Lower leg skin (tissue), 4 donors: Measurements from ENCODE around the gene SMCO4. TPM values are rescaled to one million over a fixed set of nuclear protein-coding genes. Genes with fewer than 3 reads are reported as not detected.

Source experiments
- DNase-seq, 2 donors: peaks; one replicate each; pipeline ENCODE4 v3.0.0-alpha.2; 2019; ENCODE audit warnings: low spot score in 2 of 2
- H3K4me3 ChIP-seq: fragments of 200-600 bp; sonication (generic); 2 replicates; pipeline ENCODE4 v1.5.1; 2017; ENCODE audit warnings: mild to moderate bottlenecking, low read depth; ENCODE audit not compliant: poor library complexity, severe bottlenecking
- CTCF ChIP-seq, 3 donors: fragments of 450-650 bp; IDR thresholded peaks; one replicate each; pipeline ENCODE4 v1.5.1; 2016; ENCODE audit warnings: antibody characterized with exemption in 3 of 3, mild to moderate bottlenecking in 3 of 3, moderate library complexity in 2 of 3
- POLR2A ChIP-seq, 2 donors: fragments of 450-650 bp; IDR thresholded peaks; one replicate each; pipeline ENCODE4 v1.6.1; 2016 to 2017; ENCODE audit warnings: antibody characterized with exemption in 2 of 2, mild to moderate bottlenecking in 1 of 2, moderate library complexity in 1 of 2
- WGBS, 2 donors: methylation state at CpG; one replicate each; pipeline ENCODE4 v1.1.5; 2018; 5-methylcytosine and 5-hydroxymethylcytosine counted together
- intact Hi-C: fragments of 100-400 bp; cut with DNase I; formaldehyde crosslinking; loops from one replicate; pipeline ENCODE4 v1.15.0; 2023; ENCODE audit warnings: low total_unique reads
- total RNA-seq, 4 donors: library from RNA; depleted of rRNA; stranded (reverse); fragments of >200 nt; gene quantifications; one replicate each; pipeline ENCODE4 v1.1.0, GENCODE V29; 2016

SMCO4 gene
- total RNA-seq, 4 donors from 2014 or later: 8.2 to 30.4 (median 15.3) TPM

DNA sequence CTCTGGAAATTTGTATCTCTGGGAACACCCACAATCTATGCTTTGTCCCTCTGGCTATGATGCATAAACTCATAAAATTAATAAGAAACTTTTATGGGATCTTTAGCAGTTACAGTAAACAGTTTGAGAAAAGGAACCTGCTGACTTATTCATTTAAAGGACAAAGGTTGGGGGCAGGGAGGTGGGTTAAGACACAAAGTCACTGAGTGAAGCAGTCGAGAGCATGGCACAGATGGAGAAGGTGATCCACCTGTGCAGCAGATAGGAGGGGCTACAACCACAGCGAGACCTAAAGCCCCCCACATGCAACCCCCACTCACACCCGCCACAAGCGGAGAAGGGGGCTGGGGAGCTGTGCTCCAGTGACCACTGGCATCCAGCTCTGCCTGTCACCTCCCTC, 45.0 kb downstream of the SMCO4 start:
- intact Hi-C loops: no loop called here
- no peak for DNase-seq
- H3K4me3 ChIP-seq: no peak overlapping the region
- TF ChIP-seq CTCF (IDR thresholded peaks at IDR 0.05) (no peak), POLR2A (IDR thresholded peaks at IDR 0.05) (no peak)
- WGBS, 2 donors: 77 to 92% methylated on average over 4 of the region's 4 CpGs

DNA sequence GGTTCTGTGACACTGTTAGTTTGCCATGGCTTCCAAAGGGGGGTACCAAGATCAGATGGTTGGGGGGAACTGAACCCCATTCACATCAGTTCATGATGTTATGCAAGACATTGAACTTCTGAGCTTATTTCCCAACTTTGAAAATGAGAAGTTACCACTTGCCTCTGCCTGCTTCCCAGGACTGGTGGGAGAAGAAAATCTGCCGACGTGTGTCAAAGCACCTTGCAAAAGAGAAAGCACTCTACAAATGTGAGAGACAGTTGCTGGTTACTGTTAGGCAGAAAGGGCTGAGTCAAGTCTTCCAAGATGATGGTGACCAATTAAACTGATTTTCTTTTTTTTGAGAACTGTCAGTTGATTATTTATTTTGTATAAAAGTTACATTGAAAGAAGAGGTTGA, 45.6 kb downstream of the SMCO4 start:
- WGBS, 2 donors: 78 to 82% methylated on average over 2 of the region's 2 CpGs
- H3K4me3 ChIP-seq: no peak overlapping the region
- intact Hi-C loops: no loop called here
- no peak for TF ChIP-seq CTCF (IDR thresholded peaks at IDR 0.05)
- DNase-seq: peak in 1 of 2 donors; percentile 18

DNA sequence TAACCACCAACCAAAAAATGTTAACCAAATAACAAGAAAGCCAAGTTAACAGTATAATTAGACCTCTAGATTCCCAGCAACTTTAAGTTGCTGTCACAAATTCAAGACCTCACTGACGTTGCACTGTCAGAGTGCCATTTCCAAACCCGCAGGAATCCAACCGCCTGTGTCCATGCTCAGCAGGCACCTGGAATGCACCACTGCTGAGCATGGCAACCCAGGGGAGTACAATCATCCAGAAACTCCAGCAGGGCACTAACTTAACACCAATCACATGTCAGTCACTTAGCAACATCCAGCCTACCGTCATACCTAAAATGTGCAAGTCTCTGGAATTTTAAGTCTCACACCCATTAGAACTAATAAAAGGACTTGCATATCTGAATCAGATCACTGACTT, 48.8 kb downstream of the SMCO4 start:
- intact Hi-C loops: no loop called here
- 69 to 82% methylated on average over 4 of the region's 4 CpGs for whole genome bisulfite sequencing, 2 donors

DNA sequence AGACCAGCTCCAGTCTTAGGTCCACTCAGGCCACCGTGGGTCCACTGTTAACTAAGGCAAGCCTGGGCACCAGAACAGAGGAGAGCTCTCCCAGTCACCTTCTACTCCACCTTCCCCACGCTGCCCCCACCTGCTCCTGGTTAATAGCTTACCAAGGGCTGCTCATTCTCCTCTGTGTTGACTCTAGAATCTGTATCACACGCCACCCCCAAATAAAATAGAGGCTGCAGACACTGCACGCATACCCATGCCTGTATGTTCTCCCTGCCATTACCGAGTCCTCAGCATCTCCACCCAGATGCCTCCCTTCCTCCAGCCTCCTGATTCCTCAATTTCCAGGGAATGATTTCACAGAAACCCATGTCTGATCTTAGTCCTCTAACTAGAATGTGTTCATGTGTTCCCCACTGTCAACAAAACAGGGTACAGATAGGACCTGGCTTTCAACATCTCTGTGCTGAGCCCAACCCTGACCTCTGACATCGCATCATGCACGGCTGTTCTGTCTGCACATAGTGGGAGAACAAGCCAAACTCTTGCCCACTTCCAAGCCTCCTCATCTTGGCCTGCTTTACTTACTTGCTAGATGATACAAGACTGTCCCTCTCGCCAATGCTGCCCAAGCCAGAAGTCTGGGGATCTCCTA, 49.8 kb downstream of the SMCO4 start:
- no peak overlapping the region for H3K4me3 ChIP-seq
- WGBS, 2 donors: 91 to 95% methylated on average over 8 of the region's 8 CpGs
- no peak for TF ChIP-seq POLR2A (IDR thresholded peaks at IDR 0.05)
- no peak for TF ChIP-seq CTCF (IDR thresholded peaks at IDR 0.05)
- DNase-seq: no peak
- intact Hi-C loops: no loop called here

More for the DNA sequence above, 48.8 kb downstream of the SMCO4 start:
- TF ChIP-seq POLR2A (IDR thresholded peaks at IDR 0.05): no peak
- no peak for TF ChIP-seq CTCF (IDR thresholded peaks at IDR 0.05)
- H3K4me3 ChIP-seq: no peak overlapping the region
- DNase-seq: no peak

GRCh38 chr11:93492464-93493251, 50.5 kb downstream of the SMCO4 start:
- intact Hi-C loops: no loop called here
- WGBS, 2 donors: 95 to 97% methylated on average over 8 of the region's 8 CpGs
- TF ChIP-seq CTCF (IDR thresholded peaks at IDR 0.05): no peak
- no peak for TF ChIP-seq POLR2A (IDR thresholded peaks at IDR 0.05)
- H3K4me3 ChIP-seq: no peak overlapping the region
- DNase-seq: no peak
